Lower leg skin (tissue), 3 donors: Measurements from ENCODE around the gene TBX4.

Source experiments
- CTCF ChIP-seq, 3 donors: fragments of 450-650 bp; IDR thresholded peaks; one replicate each; pipeline ENCODE4 v1.5.1; 2016; ENCODE audit warnings: antibody characterized with exemption in 3 of 3, mild to moderate bottlenecking in 3 of 3, moderate library complexity in 2 of 3
- POLR2A ChIP-seq, 2 donors: fragments of 450-650 bp; IDR thresholded peaks; one replicate each; pipeline ENCODE4 v1.6.1; 2016 to 2017; ENCODE audit warnings: antibody characterized with exemption in 2 of 2, mild to moderate bottlenecking in 1 of 2, moderate library complexity in 1 of 2

- no peak for TF ChIP-seq CTCF (IDR thresholded peaks at IDR 0.05)
- no peak for TF ChIP-seq POLR2A (IDR thresholded peaks at IDR 0.05)
Measured at GRCh38 chr17:61418449-61418848, 33.8 kb upstream of the TBX4 start.
